Sigmoid colon (tissue), 7 donors: ENCODE data around the gene SLC16A1. TPM values are rescaled to one million over a fixed set of nuclear protein-coding genes. Genes with fewer than 3 reads are reported as not detected.
"Not testable (repeated sequence)": the region's sequence is repeated elsewhere in the genome, so short reads cannot be mapped to it uniquely, and the experiment has no call there.

Experiments
- DNase-seq: peaks from one replicate; pipeline ENCODE4 v3.0.0-alpha.2; 2019
- H3K27ac ChIP-seq, 4 donors: fragments of 200-600 bp; sonication (generic); one replicate each; pipeline ENCODE4 v1.5.1; 2016 to 2019; ENCODE audit warnings: mild to moderate bottlenecking in 1 of 4
- H3K27me3 ChIP-seq, 3 donors: fragments of 200-600 bp; sonication (generic); one replicate each; pipeline ENCODE4 v1.5.1; 2019; ENCODE audit warnings: mild to moderate bottlenecking in 1 of 3
- H3K36me3 ChIP-seq, 4 donors: fragments of 200-600 bp; sonication (generic); one replicate each; pipeline ENCODE4 v1.5.1; 2016 to 2019
- H3K4me1 ChIP-seq, 4 donors: fragments of 200-600 bp; sonication (generic); one replicate each; pipeline ENCODE4 v1.5.1; 2017 to 2019
- H3K4me3 ChIP-seq, 4 donors: fragments of 200-600 bp; sonication (generic); one replicate each; pipeline ENCODE4 v1.5.1; 2017 to 2019; ENCODE audit warnings: mild to moderate bottlenecking in 2 of 4, moderate library complexity in 1 of 4
- H3K9me3 ChIP-seq, 4 donors: fragments of 200-600 bp in 3 of 4; sonication (generic) in 3 of 4; one replicate each; pipeline versions ENCODE4 v1.5.1 to v1.6.1; 2013 to 2019
- EP300 ChIP-seq, 4 donors: sonication (generic); formaldehyde crosslinking; IDR thresholded peaks; one replicate each; pipeline ENCODE4 v1.6.1; 2017; ENCODE audit warnings: antibody characterized with exemption in 4 of 4
- POLR2A ChIP-seq, 2 donors: fragments of 450-650 bp; IDR thresholded peaks; one replicate each; pipeline ENCODE4 v1.6.1; 2016; ENCODE audit warnings: antibody characterized with exemption in 2 of 2, mild to moderate bottlenecking in 2 of 2, moderate library complexity in 2 of 2
- POLR2AphosphoS5 ChIP-seq, 4 donors: sonication (generic); formaldehyde crosslinking; IDR thresholded peaks; one replicate each; pipeline ENCODE4 v1.6.1; 2017; ENCODE audit warnings: antibody characterized with exemption in 4 of 4
- WGBS, 2 donors: extraction: QIAGEN DNeasy Blood & Tissue Kit; methylation state at CpG; one replicate each; pipeline ENCODE4 v1.1.7; 2013; 5-methylcytosine and 5-hydroxymethylcytosine counted together
- intact Hi-C: fragments of 100-400 bp; cut with DNase I; formaldehyde crosslinking; loops from one replicate; pipeline ENCODE4 v1.15.1; 2023
- polyA plus RNA-seq, 3 donors: library from polyadenylated mRNA; stranded (reverse); fragments of 200-250 nt; gene quantifications; one replicate each; pipeline ENCODE4 v1.2.3, GENCODE V29; 2013
- total RNA-seq, 4 donors: library from RNA; depleted of rRNA; stranded (reverse); fragments of >200 nt; gene quantifications; one replicate each; pipeline ENCODE4 v1.1.0, GENCODE V29; 2016
- TF ChIP-seq, protein P1 (sequence below), 4 experiments: fragments of 450-650 bp in 3 of 4; fragments of 200-600 bp in 1 of 4; IDR thresholded peaks; one replicate each; pipeline ENCODE4 v1.5.1; 2016 to 2019; ENCODE audit warnings: antibody characterized with exemption in 4 of 4, mild to moderate bottlenecking in 3 of 4, moderate library complexity in 2 of 4
- donor health status: healthy with polysubstance abuse.
- donor health status: Bipolar disorder and iron deficiency.
- donor health status: healthy.

SLC16A1 gene
- total and polyA plus RNA-seq, 7 donors = 10.8 to 80.5 (median 48.7) TPM

- intact Hi-C loops = no loop called here
- no peak overlapping the region for H3K27ac ChIP-seq
- no peaks in the 10 kb centered on the region for H3K4me1 ChIP-seq
- no peak for TF ChIP-seq EP300 (IDR thresholded peaks at IDR 0.05)
- no peak for TF ChIP-seq POLR2A (IDR thresholded peaks at IDR 0.05)
- TF ChIP-seq POLR2AphosphoS5 (IDR thresholded peaks at IDR 0.05) = no peak
- TF ChIP-seq, protein P1, sequence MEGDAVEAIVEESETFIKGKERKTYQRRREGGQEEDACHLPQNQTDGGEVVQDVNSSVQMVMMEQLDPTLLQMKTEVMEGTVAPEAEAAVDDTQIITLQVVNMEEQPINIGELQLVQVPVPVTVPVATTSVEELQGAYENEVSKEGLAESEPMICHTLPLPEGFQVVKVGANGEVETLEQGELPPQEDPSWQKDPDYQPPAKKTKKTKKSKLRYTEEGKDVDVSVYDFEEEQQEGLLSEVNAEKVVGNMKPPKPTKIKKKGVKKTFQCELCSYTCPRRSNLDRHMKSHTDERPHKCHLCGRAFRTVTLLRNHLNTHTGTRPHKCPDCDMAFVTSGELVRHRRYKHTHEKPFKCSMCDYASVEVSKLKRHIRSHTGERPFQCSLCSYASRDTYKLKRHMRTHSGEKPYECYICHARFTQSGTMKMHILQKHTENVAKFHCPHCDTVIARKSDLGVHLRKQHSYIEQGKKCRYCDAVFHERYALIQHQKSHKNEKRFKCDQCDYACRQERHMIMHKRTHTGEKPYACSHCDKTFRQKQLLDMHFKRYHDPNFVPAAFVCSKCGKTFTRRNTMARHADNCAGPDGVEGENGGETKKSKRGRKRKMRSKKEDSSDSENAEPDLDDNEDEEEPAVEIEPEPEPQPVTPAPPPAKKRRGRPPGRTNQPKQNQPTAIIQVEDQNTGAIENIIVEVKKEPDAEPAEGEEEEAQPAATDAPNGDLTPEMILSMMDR (IDR thresholded peaks at IDR 0.05) = no peak
- peaks cover 0 to 5% (median 2%) of the 10 kb centered on the region in 4 donors for H3K9me3 ChIP-seq
- no peaks in the 10 kb centered on the region for H3K27me3 ChIP-seq
- 95% methylated on average over 6 of the region's 6 CpGs for whole genome bisulfite sequencing, 2 donors
- DNase-seq = no peak
- H3K36me3 ChIP-seq = no peaks in the 10 kb centered on the region
- no peak overlapping the region for H3K4me3 ChIP-seq
These were observed 62.5 kb downstream of the SLC16A1 start for GRCh38 chr1:112893288-112894009.

GRCh38 chr1:112889906-112890305, 66.1 kb downstream of the SLC16A1 start:
- H3K27ac ChIP-seq, H3K4me3 ChIP-seq, DNase-seq, H3K9me3 ChIP-seq, H3K27me3 ChIP-seq, H3K36me3 ChIP-seq, intact Hi-C loops, H3K4me1 ChIP-seq: not testable (repeated sequence)
- WGBS, 2 donors = 88 to 91% methylated on average over 9 of the region's 9 CpGs

GRCh38 chr1:112889052-112889768, 66.8 kb downstream of the SLC16A1 start:
- Histone ChIP-seq H3K4me1 (no peaks in the 10 kb centered on the region), H3K36me3 (no peaks in the 10 kb centered on the region), H3K27ac (no peak overlapping the region), H3K9me3 (peaks cover 0 to 2% (median 0%) of the 10 kb centered on the region in 4 donors), H3K4me3 (no peak overlapping the region), H3K27me3 (no peaks in the 10 kb centered on the region)
- WGBS, 2 donors = 65 to 91% methylated on average over 2 of the region's 2 CpGs
- intact Hi-C loops = no loop called here
- TF ChIP-seq, protein P1 (IDR thresholded peaks at IDR 0.05) = no peak
- TF ChIP-seq POLR2AphosphoS5 (IDR thresholded peaks at IDR 0.05) = no peak
- DNase-seq = no peak

- Histone ChIP-seq H3K27me3 (no peaks in the 10 kb centered on the region), H3K4me1 (no peaks in the 10 kb centered on the region), H3K9me3 (peaks cover 0 to 2% (median 0%) of the 10 kb centered on the region in 4 donors), H3K27ac (no peak overlapping the region), H3K4me3 (no peak overlapping the region), H3K36me3 (no peaks in the 10 kb centered on the region)
- WGBS, 2 donors = 65 to 75% methylated on average over 2 of the region's 2 CpGs
- TF ChIP-seq, protein P1 (IDR thresholded peaks at IDR 0.05) = no peak
- TF ChIP-seq POLR2AphosphoS5 (IDR thresholded peaks at IDR 0.05) (no peak), EP300 (IDR thresholded peaks at IDR 0.05) (no peak), POLR2A (IDR thresholded peaks at IDR 0.05) (no peak)
- DNase-seq = no peak
- intact Hi-C loops = no loop called here
These were observed 67.4 kb downstream of the SLC16A1 start for GRCh38 chr1:112888630-112889029.

- WGBS, 2 donors = 84 to 93% methylated on average over 10 of the region's 10 CpGs
- H3K4me3 ChIP-seq = no peak overlapping the region
- no peaks in the 10 kb centered on the region for H3K27me3 ChIP-seq
- intact Hi-C loops = no loop called here
- TF ChIP-seq, protein P1 (IDR thresholded peaks at IDR 0.05) = no peak
- TF ChIP-seq POLR2AphosphoS5 (IDR thresholded peaks at IDR 0.05) = no peak
- no peak for TF ChIP-seq POLR2A (IDR thresholded peaks at IDR 0.05)
- no peak for TF ChIP-seq EP300 (IDR thresholded peaks at IDR 0.05)
- no peaks in the 10 kb centered on the region for H3K4me1 ChIP-seq
- H3K36me3 ChIP-seq = no peaks in the 10 kb centered on the region
- no peaks in the 10 kb centered on the region for H3K9me3 ChIP-seq
- no peak for DNase-seq
- no peak overlapping the region for H3K27ac ChIP-seq
These were observed 68.3 kb downstream of the SLC16A1 start for GRCh38 chr1:112887599-112888283.

DNA sequence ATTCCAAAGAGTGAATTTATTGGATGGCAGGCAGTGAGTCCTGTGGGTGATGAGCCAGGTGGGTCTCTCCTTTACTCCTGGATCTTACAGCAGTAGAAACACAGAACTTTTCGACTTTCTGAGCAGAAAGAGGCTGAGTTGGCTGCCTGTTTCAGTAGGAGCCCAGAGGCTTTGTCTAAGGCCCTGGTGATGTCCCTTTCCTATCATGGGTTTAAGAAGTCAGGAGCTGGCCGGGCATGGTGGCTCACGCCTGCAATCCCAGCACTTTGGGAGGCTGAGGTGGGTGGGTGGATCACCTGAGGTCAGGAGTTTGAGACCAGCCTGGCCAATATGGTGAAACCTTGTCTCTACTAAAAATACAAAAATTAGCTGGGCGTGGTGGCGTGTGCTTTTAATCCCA, 71.0 kb downstream of the SLC16A1 start:
- intact Hi-C loops = loop anchor here (5.0 kb wide), 1 partner anchor 168 kb away; the partner anchor contains the start of gene PPM1J
- not testable (repeated sequence) for H3K4me1 ChIP-seq, H3K27me3 ChIP-seq, H3K36me3 ChIP-seq, H3K27ac ChIP-seq, DNase-seq, H3K9me3 ChIP-seq, H3K4me3 ChIP-seq
- 95% methylated on average over 5 of the region's 5 CpGs for WGBS, 2 donors
